Heart left ventricle (tissue), 13 donors: ENCODE data around the gene SHROOM2.

Experiments used
- POLR2A ChIP-seq, 2 donors: fragments of 450-650 bp; IDR thresholded peaks; one replicate each; pipeline ENCODE4 v1.6.1; 2017; ENCODE audit warnings: antibody characterized with exemption in 2 of 2, mild to moderate bottlenecking in 2 of 2, moderate library complexity in 2 of 2
- TF ChIP-seq, protein P1 (sequence below), 12 donors: fragments of 200-600 bp; sonication (generic) in 4 of 12; IDR thresholded peaks; one replicate each; pipeline versions ENCODE4 v1.5.0 to v1.8.0; 2018 to 2022; ENCODE audit warnings: antibody characterized with exemption in 12 of 12, mild to moderate bottlenecking in 5 of 12
- donor health status: ischemic (EF 13 %, LVEDD 7.1; RV severe dilation, severe dysfunction).
- donor health status: DM: no; HTN: yes; CAD: no.
- donor health status: DM: no; HTN: no; CAD: no.
- donor health status: ischemic (EF 25% LVEDD 6.9; RV normal size, moderate dysfunction).
- donor health status: ischemic (EF 25% LVEDD 5.7; RV mildly dilated, moderate dysfunction).
- donor health status: ischemic (EF 35%, LVEDD 5.7; RV mildly dilated, moderate dysfunction).
- donor health status: nonischemic (EF 11% LVEDD 7.7; RV severe dilation, severe dysfunction).
- donor health status: DM: yes; HTN: yes; CAD: no.
- donor health status: PGD.
- donor health status: ischemic (EF 29% LVEDD 5.4; RV normal size, mild dysfunction).
- donor health status: nonischemic (EF 23%, LVEDD 6.1; RV moderate dilation, normal function).

DNA sequence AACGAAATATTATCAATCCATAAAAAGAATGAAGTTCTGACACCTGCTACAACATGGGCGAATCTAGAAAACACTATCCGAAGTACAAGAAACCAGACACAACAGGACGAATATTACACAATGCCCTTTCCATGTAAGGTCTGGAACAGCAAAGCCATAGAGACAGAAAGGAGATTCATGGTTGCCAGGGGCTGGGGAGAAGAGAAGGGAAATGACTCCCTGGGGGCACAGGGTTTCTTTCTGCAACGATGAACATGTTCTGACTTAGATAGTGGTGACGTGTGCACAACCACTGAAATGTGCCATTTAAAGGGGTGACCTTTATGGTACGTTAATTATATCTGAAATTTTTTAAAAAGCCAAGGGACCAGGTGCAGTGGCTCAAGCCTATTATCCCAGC is 48.9 kb upstream of the SHROOM2 start:
- TF ChIP-seq, protein P1, sequence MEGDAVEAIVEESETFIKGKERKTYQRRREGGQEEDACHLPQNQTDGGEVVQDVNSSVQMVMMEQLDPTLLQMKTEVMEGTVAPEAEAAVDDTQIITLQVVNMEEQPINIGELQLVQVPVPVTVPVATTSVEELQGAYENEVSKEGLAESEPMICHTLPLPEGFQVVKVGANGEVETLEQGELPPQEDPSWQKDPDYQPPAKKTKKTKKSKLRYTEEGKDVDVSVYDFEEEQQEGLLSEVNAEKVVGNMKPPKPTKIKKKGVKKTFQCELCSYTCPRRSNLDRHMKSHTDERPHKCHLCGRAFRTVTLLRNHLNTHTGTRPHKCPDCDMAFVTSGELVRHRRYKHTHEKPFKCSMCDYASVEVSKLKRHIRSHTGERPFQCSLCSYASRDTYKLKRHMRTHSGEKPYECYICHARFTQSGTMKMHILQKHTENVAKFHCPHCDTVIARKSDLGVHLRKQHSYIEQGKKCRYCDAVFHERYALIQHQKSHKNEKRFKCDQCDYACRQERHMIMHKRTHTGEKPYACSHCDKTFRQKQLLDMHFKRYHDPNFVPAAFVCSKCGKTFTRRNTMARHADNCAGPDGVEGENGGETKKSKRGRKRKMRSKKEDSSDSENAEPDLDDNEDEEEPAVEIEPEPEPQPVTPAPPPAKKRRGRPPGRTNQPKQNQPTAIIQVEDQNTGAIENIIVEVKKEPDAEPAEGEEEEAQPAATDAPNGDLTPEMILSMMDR (IDR thresholded peaks at IDR 0.05): no peak
- TF ChIP-seq POLR2A (IDR thresholded peaks at IDR 0.05): no peak
